GM23248 (cell line): ENCODE results near the gene LOXL3.

Source experiments
- EZH2 ChIP-seq: fragments of 200-600 bp; sonication (generic); IDR thresholded peaks from 2 replicates; pipeline ENCODE4 v1.6.1; 2018; ENCODE audit warnings: antibody characterized with exemption, mild to moderate bottlenecking; ENCODE audit not compliant: insufficient read depth, poor library complexity, severe bottlenecking
- EZH2phosphoT487 ChIP-seq: fragments of 200-600 bp; sonication (generic); IDR thresholded peaks from 2 replicates; pipeline ENCODE4 v1.6.1; 2018; ENCODE audit warnings: antibody characterized with exemption, moderate library complexity, mild to moderate bottlenecking, low read depth; ENCODE audit not compliant: insufficient read depth

- TF ChIP-seq EZH2phosphoT487 (no peak), EZH2 (no peak)
These were observed 20.2 kb upstream of the LOXL3 start for GRCh38 chr2:74573747-74574562.
